Measurements from ENCODE around the gene GAREM1. TPM values are rescaled to one million over a fixed set of nuclear protein-coding genes. Genes with fewer than 3 reads are reported as not detected.

GAREM1 gene
- total RNA-seq, 1 donor from 2014 or later, result 7.7 TPM

DNA sequence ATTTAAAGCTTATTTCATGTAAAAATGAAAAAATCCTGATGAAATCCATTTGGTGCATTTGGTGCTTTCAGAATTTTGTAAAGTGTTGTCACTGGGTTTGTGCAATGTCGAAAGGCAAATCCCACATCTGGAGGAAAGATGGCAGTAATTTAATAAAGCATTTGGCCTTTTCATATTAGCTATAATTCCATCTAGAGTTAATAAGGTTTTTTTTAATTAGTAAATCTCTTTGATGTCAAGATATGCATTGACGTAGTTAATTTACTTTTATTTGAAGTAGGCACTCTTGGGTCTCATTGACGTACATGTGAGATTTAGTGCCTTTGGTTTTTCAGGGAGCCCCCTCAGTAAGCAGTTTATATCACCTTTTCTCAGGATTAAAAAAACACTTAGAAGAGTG is 12.3 kb upstream of the GAREM1 start:
- TF ChIP-seq, protein P1, sequence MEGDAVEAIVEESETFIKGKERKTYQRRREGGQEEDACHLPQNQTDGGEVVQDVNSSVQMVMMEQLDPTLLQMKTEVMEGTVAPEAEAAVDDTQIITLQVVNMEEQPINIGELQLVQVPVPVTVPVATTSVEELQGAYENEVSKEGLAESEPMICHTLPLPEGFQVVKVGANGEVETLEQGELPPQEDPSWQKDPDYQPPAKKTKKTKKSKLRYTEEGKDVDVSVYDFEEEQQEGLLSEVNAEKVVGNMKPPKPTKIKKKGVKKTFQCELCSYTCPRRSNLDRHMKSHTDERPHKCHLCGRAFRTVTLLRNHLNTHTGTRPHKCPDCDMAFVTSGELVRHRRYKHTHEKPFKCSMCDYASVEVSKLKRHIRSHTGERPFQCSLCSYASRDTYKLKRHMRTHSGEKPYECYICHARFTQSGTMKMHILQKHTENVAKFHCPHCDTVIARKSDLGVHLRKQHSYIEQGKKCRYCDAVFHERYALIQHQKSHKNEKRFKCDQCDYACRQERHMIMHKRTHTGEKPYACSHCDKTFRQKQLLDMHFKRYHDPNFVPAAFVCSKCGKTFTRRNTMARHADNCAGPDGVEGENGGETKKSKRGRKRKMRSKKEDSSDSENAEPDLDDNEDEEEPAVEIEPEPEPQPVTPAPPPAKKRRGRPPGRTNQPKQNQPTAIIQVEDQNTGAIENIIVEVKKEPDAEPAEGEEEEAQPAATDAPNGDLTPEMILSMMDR (IDR thresholded peaks at IDR 0.05), result no peak
- Mint-ChIP-seq H3K27me3 (ENCODE audit: low read depth) (peaks cover 37% of the 10 kb centered on the region), H3K36me3 (ENCODE audit: low read depth) (no peaks in the 10 kb centered on the region), H3K27ac (ENCODE audit: unreplicated experiment) (no peak overlapping the region), H3K4me1 (ENCODE audit: low read depth) (no peaks in the 10 kb centered on the region), H3K9me3 (ENCODE audit: low read depth) (no peaks in the 10 kb centered on the region), H3K4me3 (ENCODE audit: unreplicated experiment) (no peak overlapping the region)
- no peak for DNase-seq (ENCODE audit: low spot score)

- TF ChIP-seq, protein P1 (IDR thresholded peaks at IDR 0.05), result no peak
- H3K27me3 Mint-ChIP-seq (ENCODE audit: low read depth), result peaks cover 37% of the 10 kb centered on the region
- H3K4me1 Mint-ChIP-seq (ENCODE audit: low read depth), result no peaks in the 10 kb centered on the region
- DNase-seq (ENCODE audit: low spot score), result no peak
- H3K4me3 Mint-ChIP-seq (ENCODE audit: unreplicated experiment), result no peak overlapping the region
- no peaks in the 10 kb centered on the region for H3K36me3 Mint-ChIP-seq (ENCODE audit: low read depth)
- no peaks in the 10 kb centered on the region for H3K9me3 Mint-ChIP-seq (ENCODE audit: low read depth)
- H3K27ac Mint-ChIP-seq (ENCODE audit: unreplicated experiment), result no peak overlapping the region
These were observed 11.4 kb upstream of the GAREM1 start for GRCh38 chr18:32482117-32482516.

DNA sequence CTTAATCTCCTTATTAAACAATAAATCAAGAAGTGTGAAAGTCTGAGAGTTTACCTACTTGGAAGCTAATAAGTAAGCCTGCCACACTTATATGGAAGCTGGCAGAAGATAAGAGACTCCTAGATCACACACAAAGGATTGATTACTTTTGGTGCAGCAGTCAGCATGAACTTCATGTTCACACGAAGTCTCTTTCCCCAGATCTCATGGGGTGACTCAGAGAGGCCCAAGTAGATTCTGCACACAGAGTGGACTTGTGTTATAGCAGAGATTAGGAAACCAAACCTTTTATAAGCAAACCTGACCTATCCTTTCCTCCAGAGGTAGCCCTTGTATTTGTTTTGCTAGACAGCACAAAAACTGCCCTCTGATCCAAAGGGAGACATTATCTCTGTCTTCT is 9.9 kb upstream of the GAREM1 start:
- TF ChIP-seq, protein P1 (IDR thresholded peaks at IDR 0.05), result no peak
- Mint-ChIP-seq H3K9me3 (ENCODE audit: low read depth) (no peaks in the 10 kb centered on the region), H3K27me3 (ENCODE audit: low read depth) (peaks cover 34% of the 10 kb centered on the region), H3K4me3 (ENCODE audit: unreplicated experiment) (no peak overlapping the region), H3K27ac (ENCODE audit: unreplicated experiment) (no peak overlapping the region), H3K4me1 (ENCODE audit: low read depth) (no peaks in the 10 kb centered on the region), H3K36me3 (ENCODE audit: low read depth) (no peaks in the 10 kb centered on the region)
- DNase-seq (ENCODE audit: low spot score), result no peak

DNA sequence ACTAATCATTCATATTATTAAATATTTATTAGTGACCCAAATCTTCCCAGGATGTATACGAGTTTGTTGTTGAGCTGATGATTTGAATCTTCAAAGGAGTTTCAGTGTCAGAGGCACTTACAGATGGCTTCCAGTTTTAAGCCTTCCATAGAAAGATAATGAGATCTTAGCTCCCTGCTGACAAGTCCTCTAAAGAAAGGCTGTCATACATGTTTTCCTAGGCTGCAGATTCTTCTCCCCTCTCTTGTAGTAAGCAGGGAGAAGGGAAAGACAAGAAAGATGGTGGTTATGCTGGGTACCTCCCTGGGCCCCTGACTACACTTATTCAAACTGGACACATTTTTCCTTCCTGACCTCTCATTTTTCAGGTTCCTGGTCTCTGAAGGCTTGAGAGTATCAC is 8.1 kb upstream of the GAREM1 start:
- Mint-ChIP-seq H3K4me1 (ENCODE audit: low read depth) (no peaks in the 10 kb centered on the region), H3K27ac (ENCODE audit: unreplicated experiment) (no peak overlapping the region), H3K9me3 (ENCODE audit: low read depth) (no peaks in the 10 kb centered on the region), H3K4me3 (ENCODE audit: unreplicated experiment) (no peak overlapping the region), H3K36me3 (ENCODE audit: low read depth) (no peaks in the 10 kb centered on the region), H3K27me3 (ENCODE audit: low read depth) (peaks cover 23% of the 10 kb centered on the region)
- TF ChIP-seq, protein P1 (IDR thresholded peaks at IDR 0.05), result no peak
- no peak for DNase-seq (ENCODE audit: low spot score)

- Mint-ChIP-seq H3K27ac (ENCODE audit: unreplicated experiment) (no peak overlapping the region), H3K4me1 (ENCODE audit: low read depth) (no peaks in the 10 kb centered on the region), H3K36me3 (ENCODE audit: low read depth) (no peaks in the 10 kb centered on the region), H3K27me3 (ENCODE audit: low read depth) (peaks cover 18% of the 10 kb centered on the region), H3K4me3 (ENCODE audit: unreplicated experiment) (no peak overlapping the region), H3K9me3 (ENCODE audit: low read depth) (no peaks in the 10 kb centered on the region)
- DNase-seq (ENCODE audit: low spot score), result no peak
- TF ChIP-seq, protein P1 (IDR thresholded peaks at IDR 0.05), result no peak
These were observed 7.6 kb upstream of the GAREM1 start for GRCh38 chr18:32478317-32478716.

Measured in chondrocyte (in vitro differentiated cells).